HT1080 (cell line): Measurements from ENCODE around the gene DAP. TPM values are rescaled to one million over a fixed set of nuclear protein-coding genes. Genes with fewer than 3 reads are reported as not detected.
A peak's percentile ranks its signal among the peaks of the same experiment; 100 is the strongest.

Source experiments
- DNase-seq: peaks from one replicate; pipeline ENCODE4 v3.0.0-alpha.2; 2015; ENCODE audit warnings: low read depth
- total RNA-seq: library from RNA; depleted of rRNA; stranded (reverse); fragments of >200 nt; shearing (Covaris generic); gene quantifications from 2 replicates; pipeline ENCODE4 v1.2.3, GENCODE V29; 2014

Gene DAP
- total RNA-seq, 1 experiment from 2014 or later = 68.4 TPM

DNA sequence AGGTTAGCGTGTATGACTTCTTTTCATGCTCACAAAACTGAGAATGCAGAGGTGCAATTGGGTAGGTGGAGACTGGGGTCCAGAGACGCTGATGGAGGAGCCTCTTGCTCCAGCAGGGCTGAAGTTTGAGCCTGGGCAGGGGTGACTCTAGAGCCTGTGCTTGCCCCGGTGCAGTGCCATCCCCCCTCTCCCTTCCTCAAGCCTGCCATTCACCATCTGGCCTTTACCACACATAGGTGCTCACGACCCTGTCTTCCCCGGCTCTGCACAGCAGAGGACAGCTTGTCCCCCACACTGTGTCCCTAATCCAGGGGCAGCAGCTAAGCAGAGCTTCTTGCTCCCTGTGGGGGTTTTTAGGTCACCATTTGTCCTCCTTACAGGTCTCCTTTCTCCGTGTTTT lies 86.5 kb downstream of the DAP start:
- DNase-seq = no peak

DNA sequence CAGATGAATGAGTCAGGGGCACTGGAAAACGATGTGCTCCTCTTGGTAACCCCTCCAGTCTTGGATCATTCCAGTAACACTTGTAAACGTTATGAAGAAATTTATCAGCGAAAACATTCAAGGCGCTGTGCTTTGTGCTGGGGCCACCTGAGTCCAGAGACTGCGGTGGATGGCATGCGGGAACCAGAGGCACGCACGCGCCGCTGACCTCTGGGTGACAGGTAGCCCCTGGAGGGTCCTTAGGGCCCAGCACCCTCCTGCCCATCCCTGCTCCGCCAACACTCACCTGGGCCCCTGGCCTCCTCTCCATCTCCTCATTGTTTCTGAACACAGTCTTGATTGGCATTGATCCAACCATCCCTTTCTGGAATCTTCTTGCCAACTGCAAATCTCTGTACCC lies 86.9 kb downstream of the DAP start:
- DNase-seq = no peak

DNA sequence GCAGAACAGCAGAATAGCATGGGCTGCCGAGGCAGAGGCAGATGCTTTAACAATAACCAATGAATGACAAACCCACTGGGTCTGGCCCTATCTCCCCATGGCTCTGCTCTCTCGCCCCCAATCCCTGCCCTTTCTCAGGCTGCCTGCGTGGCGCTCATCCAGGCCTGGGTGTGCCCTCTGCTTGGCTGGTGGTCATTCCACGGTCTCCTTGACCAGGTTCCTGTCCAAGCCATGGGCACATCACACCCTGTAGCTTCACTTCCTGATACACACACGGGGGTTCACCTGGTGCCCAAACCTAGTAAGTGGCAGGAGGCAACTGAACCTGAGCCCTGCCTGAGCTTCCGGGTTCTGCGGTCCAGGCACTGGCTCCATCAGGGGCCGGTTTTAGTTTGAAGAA lies 87.6 kb downstream of the DAP start:
- DNase-seq = no peak

DNA sequence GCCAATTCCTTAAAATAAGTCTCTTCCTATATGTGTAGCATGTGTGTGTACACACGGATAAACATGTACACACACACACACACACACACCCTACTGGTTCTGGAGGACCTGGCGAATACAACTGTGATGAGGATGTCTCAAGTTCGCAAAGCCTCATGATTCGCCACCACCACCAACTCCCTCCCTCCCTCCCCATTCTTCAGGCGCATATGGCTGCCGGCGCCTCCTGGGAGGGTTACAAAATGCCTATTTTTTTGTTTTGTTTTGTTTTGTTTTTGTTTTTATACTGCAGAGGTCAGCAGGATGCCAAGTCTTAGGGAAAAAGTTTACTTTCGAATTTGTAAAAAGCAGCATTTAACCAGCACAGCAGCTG lies 88.0 kb downstream of the DAP start:
- DNase-seq = no peak

DNA sequence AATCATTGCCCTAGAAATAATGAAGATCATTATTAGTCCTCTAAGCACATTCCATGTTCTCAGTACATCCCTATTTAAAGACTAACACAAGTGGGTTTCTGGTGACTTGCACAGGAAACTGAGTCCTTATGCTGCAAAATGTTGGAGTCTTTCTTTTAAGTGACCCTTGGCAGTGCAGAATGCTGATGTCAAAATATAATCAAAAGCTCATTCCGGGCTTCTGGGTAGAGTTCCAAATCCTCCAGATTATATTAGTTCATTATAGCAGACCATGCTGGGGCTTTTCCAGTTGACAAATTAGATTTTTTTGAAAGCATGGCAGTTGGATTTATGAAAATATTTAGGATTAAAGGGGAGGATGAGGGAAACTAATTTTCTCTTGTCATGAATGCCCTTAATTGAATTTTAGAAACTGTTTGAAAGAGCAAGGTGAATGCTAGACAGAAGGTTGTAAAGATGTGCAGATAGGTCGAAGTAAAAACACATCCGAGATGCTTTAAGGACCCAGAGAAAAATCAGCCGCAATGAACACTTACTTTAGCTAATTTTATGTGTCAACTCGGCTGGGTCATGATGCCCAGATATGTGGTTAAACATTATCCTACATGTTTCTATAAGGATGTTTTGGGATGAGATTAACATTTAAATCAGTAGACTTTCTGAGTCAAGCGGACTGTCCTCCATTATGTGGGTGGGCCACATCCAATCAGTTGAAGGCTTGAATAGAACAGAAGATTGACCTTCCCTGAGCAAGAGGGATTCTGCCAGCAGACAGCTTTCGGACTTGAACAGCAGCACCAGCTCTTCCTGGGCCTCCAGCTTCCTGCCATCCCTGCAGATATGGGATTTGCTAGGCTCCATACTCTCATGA lies 88.7 kb downstream of the DAP start:
- no peak for DNase-seq

DNA sequence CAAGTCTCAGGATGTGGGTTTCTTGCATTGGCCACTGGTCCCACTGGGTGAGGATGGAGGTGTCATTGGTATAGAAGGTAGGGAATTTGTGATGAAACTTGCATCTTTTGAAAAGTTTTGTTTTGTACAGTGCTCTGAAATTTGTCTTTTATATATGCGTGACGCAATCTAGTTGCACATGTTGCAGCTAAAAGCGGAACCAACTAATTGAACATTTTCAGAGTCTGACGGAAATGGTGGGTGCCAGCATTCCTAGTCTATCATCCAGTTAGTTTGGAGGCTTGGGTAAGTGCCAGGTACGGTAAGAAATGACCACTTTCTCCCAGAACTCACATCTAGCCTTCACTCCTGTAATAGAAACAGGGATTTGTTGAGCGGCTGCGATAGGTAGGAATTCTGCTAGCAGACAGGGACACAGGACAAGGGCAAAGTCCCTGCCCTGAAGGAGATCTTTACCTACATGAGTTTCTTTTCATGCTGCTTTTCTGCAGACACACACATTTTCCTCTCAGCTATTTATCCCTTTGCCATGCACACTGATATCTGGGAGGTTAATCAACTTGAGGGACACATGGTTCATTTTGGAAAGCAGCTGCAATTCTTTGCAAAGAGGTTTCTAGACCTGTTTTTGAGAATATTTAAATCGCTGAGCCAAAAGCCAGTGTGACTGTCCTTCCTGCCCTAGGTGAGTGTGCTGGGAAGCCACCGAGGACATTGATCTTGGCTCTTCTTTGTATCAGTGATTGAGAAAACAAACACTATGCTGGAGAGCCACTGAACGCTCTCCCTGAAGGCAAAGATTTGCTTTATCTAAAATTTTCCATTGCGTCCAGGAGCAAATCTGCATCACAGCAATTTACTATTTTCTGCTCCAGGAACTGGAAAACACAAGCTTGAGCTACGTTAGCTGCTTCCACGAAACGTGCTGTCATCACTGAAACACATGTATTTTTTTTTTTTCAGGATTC lies 89.7 kb downstream of the DAP start:
- DNase-seq = no peak

DNA sequence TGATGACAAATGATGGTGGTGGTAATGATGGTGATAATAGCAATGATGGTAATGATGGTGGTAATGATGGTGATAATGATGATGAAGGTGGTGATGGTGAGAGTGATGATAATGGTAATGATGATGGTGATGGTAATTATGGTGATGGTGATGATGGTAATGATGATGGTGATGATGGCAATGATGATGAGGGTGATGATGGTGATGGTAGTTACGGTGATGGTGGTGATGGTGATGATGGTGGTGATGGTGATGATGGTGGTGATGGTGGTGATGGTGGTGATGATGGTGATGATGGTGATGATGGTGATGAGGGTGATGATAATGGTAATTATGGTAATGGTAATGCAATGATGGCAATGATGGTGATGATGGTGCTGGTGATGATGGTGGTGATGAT lies 91.1 kb downstream of the DAP start:
- DNase-seq = no peak

DNA sequence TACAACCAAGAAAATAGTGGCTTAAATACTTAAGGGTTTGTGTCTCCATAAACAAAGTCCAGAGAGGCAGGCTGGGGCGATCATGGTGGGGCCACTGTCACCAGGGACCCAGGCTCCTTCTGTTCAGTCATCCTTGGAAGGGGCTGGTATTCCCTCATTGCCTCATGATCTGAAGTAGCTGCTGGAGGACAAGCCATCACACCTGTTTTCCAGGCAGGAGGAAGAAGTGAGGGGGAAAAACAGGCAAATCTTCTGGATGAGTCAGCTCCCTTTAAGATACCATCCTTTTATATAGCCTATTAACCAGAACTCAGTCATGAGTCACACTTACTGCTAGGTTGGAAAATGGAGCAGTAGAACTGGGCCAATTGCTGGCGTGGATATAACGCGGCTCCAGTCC lies 92.3 kb downstream of the DAP start:
- DNase-seq = peak; percentile 78

DNA sequence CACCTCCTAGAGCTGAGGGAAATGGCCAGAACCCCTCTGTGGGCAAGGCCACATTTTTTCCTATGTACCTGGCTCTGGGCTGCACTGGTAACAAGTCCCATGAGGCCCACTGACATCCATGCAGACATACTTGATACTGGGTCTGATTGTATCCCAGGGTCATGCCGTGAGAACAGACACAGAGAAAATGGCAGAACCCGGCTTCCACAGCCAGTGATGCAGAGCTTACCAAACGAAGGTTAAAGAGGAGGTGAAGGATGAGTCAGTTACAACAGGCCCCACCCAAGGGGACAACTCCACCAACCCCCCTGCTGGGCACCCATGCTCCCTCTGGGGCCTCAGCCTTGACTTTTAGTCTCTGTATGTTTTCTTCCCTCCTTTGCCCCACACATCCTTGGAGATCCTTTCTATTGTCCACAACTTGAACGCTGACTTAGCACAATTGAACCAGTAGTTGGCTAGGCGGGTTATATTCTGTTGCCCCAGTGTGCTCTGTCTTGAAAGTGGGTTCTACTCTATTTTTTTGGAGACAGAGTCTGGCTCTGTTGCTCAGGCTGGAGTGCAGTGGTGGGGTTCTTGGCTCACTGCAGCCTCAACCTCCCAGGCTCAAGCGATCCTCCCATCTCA lies 93.5 kb downstream of the DAP start:
- no peak for DNase-seq

DNA sequence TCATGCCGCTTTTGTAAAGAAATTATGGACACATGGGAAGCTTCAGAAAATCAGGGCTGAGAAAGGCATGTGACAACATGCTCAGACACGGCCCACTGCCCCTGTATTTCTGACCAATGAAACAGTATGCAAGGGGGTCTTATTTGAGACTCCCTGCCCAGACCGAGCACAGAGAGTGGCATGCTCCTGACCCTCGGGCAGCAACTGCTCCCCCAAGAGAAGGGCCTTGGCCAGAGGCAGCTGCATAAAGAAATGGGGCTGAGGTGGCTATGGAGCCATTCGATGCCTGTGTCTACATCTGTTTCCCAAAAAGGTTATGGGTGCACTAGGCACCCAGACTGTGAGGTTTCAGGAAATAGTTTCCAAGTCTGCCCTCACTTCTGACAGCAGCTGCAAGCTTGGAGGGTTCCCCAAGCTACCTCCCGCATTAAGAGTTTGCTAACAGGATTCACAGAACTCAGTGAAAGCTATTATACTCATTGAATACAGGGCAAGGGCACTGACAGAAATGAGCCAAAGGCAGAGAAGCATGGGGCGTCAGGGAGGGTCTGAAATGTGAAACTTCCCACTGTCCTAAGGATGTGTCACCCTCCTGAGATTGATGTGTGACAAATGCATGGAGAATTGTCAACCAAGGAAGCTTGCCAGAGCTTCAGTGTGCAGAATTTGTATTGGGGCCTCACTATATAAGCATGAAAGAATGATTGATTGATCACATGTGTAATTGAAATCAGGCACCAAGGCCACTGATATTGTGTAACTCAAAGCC lies 94.3 kb downstream of the DAP start:
- no peak for DNase-seq

DNA sequence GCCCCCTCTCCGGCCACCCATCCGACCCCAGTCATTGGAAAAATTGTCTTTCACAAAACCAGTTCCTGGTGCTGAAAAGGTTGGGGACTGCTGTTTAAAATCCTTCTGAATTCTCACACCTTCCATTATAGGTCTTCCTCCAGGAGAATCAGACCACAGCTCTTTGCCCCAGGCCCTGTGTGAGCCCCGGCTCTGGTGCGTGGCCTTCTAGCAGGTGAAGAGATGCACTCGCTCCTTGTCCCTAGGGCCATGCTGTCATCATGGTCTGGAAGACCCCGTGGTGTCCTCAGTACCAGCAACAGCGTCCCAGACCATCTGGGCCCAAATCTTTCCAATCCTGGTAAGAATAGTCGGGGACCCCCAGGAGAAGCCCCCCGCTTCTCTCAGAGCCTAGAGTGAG lies 95.2 kb downstream of the DAP start:
- DNase-seq = no peak

DNA sequence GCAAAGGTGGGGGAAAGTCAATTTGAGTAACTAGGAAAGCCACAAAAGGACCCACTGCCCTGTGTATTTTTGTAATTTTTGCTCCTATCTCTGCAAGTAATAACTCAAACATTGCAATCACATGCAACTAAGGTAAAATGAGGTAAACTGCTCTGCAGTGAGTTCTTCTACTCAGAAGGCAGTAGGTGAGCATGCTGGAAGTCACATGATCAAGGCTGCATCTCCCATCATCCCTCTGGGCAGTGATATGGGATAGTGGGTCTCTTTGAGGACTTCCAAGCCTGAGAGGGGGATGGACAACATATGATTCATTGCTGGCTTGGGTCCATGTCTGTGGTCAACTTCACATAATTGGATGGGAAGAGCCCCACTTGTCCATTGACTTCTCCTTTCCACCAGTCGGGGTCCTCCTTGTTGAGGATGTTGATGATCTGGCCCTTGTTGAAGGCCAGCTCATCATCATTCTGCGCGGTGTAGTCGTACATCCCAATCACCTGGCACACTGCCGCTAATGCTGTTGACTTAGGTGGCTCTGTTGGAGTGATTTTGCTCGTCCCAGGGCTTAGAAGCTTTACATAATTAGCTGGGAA lies 96.8 kb downstream of the DAP start:
- peak; percentile 94 for DNase-seq

DNA sequence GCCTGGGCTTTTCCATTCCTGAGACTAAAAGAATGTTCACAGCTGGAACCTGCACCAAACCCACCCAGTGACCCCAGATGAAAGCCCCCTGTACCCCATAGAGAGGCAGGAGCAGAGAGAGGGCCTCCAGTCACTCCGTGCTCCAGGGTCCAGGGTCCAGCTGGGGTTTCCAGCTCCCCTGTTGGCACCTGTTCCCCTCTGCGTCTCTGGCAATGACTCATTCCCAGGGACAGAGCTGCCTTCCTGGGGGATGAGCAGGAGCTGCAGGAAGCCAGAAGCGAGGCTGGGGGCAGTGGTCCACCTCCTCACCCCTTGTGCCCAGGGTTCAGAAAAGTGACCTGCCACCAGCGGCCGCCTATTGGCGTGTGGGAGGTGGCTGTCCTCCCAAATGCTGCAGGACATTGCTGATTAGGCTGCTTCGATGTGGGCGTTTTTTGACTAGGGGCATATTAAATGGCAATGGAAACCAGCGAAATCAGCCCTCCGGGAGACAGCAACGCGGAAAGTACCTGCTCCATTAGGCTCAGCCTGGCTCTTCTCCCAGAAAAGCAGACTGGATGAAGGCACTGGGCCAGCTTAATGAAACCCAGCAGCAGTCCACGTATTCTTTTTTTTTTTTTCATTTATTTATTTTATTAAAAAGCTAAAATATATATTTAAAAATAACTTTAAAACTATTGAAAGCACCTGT lies 97.4 kb downstream of the DAP start:
- peak; percentile 59 for DNase-seq

DNA sequence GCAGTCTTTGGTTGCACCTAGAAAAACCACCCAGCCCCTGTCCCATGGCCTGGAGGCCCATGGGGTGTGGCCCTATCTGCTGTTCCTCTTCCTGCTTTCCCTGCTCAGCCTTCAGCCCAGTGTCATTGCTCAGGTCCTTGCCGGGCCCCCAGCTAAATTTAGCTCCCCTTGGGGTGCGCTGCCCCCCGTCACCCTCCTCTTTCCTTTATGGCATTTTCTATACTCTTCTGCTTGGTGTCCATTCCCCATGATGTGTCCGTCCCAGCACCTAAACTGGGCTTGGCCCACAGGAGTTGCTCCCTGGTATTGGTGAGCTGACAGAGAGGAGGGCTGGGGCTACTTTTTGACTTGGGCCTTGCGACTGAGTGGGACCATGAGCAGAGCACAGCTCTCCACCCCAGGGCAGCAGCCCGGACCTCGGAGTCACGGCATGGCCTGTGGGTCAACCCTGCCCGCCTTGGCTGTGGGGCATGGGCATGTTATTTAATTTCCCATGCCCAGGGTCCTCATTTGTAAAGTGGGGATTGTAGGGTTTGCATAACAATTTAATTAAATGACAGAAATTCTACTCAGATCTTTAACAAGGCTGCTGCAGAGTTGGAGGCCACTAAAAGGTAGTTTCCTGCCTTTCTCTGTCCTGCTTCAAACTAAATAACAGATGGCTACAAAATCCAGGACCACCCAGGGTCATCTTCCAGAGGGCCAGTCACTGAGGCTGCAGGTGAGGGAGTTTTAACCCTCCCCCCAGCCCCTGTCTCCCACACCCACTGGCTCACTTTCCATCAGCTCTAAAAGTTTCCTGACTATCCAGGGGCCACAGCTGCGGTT lies 98.2 kb downstream of the DAP start:
- no peak for DNase-seq

DNA sequence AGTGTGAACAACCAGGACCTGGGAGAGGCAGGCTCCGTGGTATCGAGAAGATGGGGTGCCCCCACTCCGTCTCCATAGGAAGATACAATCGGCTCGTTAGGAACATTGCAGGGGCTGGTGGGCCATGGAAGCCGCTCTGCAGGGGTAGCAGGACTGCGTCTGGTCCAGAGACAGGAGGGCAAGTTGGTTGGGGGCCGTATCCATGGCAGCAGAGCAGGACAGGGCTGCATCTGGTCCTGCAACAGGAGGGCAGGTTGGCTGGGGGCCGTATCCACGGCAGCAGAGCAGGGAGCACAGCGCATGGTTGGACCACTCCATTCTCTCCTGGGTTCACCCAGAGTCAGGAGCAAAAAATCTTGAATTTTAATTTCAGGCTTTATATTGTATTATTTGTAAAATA lies 99.0 kb downstream of the DAP start:
- DNase-seq = no peak

DNA sequence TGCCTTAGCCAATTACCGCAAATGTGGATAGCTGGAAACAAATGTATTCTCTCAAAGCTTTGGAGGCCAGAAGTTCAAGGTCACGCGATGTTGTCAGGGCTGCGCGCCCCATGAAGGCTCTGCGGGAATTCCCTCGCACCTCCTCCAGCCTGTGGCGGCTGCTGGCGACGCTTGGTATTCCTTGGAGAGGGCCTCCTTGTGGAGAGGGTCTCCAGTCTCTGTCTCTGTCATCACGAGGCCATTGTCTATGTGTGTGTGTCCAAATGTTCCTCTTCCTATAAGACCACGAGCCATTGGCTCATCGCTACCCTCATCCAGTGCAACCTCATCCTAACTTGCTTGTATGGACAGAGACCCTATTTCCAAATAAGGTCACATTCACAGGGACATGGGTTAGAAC lies 99.6 kb downstream of the DAP start:
- no peak for DNase-seq

DNA sequence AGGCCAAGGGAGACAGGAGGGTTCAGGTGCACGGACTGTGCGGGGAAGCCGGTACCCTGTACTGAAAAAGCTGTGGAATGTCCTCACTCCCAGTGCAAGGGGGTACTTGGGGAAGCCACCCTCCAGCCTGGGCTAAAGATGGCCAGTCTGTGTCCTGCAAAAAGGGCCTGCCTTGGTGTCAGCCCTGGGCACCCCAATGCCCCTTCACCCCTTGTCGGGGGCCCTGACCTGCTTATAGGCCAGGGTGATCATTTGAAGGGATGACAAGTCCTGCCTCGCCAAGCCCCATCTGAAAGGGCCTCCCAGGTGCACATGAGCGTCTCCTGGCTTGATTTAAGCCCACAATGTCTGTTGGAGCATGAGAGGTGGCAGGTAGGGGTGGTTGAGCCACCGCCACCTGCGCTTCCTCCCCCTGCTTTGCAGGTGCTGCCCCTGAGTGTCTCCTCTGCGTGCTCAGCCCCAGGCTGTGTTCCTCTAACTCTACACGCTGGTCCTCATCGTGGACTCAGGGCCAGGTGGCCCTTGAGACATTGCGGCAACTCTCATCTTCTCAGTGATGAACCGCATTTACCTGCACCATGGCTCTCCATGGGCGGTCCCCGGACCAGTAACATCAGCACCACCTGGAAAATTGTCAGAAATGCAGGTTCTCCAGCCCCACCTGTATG lies 100.2 kb downstream of the DAP start:
- no peak for DNase-seq

DNA sequence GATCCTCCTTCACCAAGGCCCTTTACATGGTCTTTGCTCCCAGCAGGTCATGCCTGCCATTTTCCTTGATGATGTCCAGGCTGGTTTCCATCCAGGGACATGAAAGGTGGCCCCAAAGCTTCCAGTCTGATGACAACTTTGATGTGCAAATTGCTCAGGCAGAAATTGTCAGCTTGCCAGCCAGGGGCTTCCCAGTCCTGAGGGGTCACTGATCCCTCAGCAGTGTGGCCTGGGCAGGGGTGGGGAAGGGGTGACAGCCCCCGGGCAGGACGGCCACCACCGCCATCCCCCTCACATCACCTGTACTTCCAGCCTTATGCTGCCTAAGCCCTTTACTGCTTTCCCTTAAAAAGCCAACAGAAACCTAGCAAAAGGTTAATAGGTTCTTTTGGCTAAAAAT lies 100.9 kb downstream of the DAP start:
- DNase-seq = no peak

DNA sequence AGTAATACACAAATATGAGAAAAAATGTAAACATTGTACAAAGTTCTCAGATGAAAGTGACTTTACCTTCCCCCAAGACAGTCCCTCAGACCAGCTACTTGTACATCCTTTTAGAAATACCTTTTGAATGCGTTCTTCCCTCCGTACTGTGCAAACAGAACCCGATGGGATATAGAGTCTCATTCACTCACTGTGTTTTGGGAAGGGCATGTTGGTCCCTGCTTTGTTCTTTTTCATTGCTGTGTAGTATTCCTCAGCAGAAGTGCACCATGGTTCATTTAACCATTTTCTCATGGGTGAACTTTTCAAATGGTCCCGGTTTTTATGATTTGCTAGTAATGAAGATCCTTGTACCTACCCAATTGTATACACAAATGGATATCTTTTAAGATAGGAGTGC lies 102.8 kb downstream of the DAP start:
- no peak for DNase-seq
